GM20000 (cell line): ENCODE results near the gene ADAMTS20.

ENCODE experiments used
- DNase-seq: peaks from one replicate; pipeline ENCODE4 v3.0.0; 2012; ENCODE audit warnings: low spot score
- TF ChIP-seq, protein P1 (sequence below): IDR thresholded peaks from 2 replicates; pipeline ENCODE4 v1.5.1; 2012; ENCODE audit warnings: mild to moderate bottlenecking, control low read depth; ENCODE audit errors: extremely low read depth, missing control alignments

ADAMTS20 gene

DNA sequence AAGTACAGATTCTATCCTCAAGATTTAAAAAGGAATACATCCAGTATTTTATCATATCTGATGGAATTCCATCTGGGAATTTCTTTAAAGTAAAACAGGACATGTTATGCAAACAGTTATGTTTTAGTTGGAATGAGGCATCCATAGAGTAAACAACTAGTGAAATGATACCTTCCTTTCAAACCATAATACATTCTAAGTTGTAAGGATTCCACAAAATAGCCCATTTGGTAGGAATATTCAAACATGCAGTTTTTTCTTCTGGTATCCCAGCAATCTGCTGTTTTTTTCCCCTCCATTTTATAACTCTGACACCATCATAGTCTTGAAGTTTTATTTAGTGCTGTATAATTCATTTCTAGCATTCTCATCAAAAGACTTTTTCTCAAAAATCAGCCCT, 149.6 kb downstream of the ADAMTS20 start:
- DNase-seq, result no peak
- TF ChIP-seq, protein P1, sequence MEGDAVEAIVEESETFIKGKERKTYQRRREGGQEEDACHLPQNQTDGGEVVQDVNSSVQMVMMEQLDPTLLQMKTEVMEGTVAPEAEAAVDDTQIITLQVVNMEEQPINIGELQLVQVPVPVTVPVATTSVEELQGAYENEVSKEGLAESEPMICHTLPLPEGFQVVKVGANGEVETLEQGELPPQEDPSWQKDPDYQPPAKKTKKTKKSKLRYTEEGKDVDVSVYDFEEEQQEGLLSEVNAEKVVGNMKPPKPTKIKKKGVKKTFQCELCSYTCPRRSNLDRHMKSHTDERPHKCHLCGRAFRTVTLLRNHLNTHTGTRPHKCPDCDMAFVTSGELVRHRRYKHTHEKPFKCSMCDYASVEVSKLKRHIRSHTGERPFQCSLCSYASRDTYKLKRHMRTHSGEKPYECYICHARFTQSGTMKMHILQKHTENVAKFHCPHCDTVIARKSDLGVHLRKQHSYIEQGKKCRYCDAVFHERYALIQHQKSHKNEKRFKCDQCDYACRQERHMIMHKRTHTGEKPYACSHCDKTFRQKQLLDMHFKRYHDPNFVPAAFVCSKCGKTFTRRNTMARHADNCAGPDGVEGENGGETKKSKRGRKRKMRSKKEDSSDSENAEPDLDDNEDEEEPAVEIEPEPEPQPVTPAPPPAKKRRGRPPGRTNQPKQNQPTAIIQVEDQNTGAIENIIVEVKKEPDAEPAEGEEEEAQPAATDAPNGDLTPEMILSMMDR, result no peak

DNA sequence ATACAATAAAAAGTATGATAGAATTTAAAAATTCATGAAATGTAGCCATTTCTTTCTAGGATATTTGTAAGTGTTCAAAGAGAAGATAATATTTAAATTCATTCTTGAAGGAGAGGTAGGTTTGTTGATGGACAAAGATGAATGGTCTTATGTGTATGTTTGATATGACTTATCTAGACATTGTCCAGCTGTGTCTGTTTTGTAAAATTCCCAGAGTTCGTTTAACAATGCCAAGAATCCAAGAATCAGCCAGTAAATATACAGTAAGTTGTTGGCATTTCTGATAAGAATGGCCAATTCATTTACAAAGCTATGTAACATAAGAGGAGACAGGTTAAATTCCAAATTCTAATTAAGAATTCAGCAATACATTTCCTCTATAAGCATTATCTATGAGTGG, 150.9 kb downstream of the ADAMTS20 start:
- TF ChIP-seq, protein P1, result no peak
- no peak for DNase-seq

DNA sequence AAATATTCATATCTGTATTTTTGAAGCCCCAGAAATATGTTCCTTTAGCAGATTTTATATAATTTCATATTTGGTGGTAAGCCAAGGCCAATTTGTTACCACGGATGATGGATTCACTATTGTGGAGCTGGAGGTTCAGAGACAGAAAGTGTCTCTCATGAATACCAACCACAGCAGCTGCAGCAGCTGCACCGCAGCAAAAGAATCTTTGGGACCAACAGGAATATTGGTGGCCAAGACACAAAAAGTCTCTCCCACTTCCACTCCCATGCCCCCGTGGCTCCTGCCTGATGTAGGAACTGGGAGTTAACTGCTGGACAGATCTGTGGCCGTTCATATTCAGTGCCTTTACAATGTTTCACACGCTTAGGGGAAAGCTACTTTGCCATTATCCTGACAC, 155.3 kb downstream of the ADAMTS20 start:
- TF ChIP-seq, protein P1, result no peak
- no peak for DNase-seq

- TF ChIP-seq, protein P1, result no peak
- DNase-seq, result no peak
These were observed 159.9 kb downstream of the ADAMTS20 start for GRCh38 chr12:43392116-43392515.

- TF ChIP-seq, protein P1, result no peak
- DNase-seq, result no peak
These were observed 170.1 kb downstream of the ADAMTS20 start for GRCh38 chr12:43381879-43382278.

GRCh38 chr12:43378448-43378847, 173.6 kb downstream of the ADAMTS20 start:
- DNase-seq, result no peak
- TF ChIP-seq, protein P1, result no peak

- TF ChIP-seq, protein P1, result no peak
- no peak for DNase-seq
These were observed 181.7 kb downstream of the ADAMTS20 start for GRCh38 chr12:43370263-43370662.
